ENCODE measurements around the gene ALG14. TPM values are rescaled to one million over a fixed set of nuclear protein-coding genes. Genes with fewer than 3 reads are reported as not detected.

ALG14 gene
- total and polyA plus RNA-seq, 2 donors (not counting 3 experiments of a cell fraction or from before 2014, with no cell fraction given) = 2.6 to 8.6 TPM

- Histone ChIP-seq H3K9me1 (replicated peaks; ENCODE audit: control insufficient read depth, extremely low read depth, insufficient read depth, low read length) (peaks cover 3% of the 10 kb centered on the region), H3K4me3 (replicated peaks in 1 of 3; ENCODE audit: insufficient read depth in 1 of 3, low read depth in 1 of 3, low read length in 3 of 3) (no peak overlapping the region), H4K20me1 (replicated peaks; ENCODE audit: control insufficient read depth, extremely low read depth, insufficient read depth, low read length) (no peaks in the 10 kb centered on the region), H3K27ac (ENCODE audit: insufficient read depth, low read depth, low read length) (no peak overlapping the region), H3K9ac (replicated peaks; ENCODE audit: extremely low read depth, insufficient read depth, low read length) (no peak overlapping the region), H3K36me3 (ENCODE audit: control insufficient read depth in 2 of 2, extremely low read depth in 1 of 2, insufficient read depth in 2 of 2, low read length in 2 of 2) (no peaks in the 10 kb centered on the region), H3K27me3 (ENCODE audit: control insufficient read depth in 2 of 2, insufficient read depth in 2 of 2, low read length in 2 of 2) (no peaks in the 10 kb centered on the region), H2AFZ (ENCODE audit: low read depth, low read length) (no peak overlapping the region), H3K4me1 (ENCODE audit: control insufficient read depth, extremely low read depth, insufficient read depth, low read length) (peaks cover 23% of the 10 kb centered on the region), H3K9me3 (replicated peaks; ENCODE audit: control insufficient read depth, insufficient read depth, low read length) (no peaks in the 10 kb centered on the region), H3K79me2 (ENCODE audit: control insufficient read depth, insufficient read depth, low read length) (no peaks in the 10 kb centered on the region), H3K4me2 (ENCODE audit: insufficient read depth, low read length) (no peak overlapping the region)
- TF ChIP-seq, protein P1, sequence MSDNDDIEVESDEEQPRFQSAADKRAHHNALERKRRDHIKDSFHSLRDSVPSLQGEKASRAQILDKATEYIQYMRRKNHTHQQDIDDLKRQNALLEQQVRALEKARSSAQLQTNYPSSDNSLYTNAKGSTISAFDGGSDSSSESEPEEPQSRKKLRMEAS (IDR thresholded peaks at IDR 0.05; ENCODE audit: insufficient read depth, insufficient read length) = no peak
- TF ChIP-seq MYC (IDR thresholded peaks at IDR 0.05; ENCODE audit: low read depth, low read length) (no peak), JUN (IDR thresholded peaks at IDR 0.05; ENCODE audit: borderline replicate concordance, insufficient read depth, insufficient read length, low read depth) (no peak), CTCF (IDR thresholded peaks at IDR 0.05; ENCODE audit: extremely low read depth in 1 of 2, insufficient read depth in 1 of 2, low read depth in 1 of 2, low read length in 2 of 2) (no peak), POLR2AphosphoS5 (IDR thresholded peaks at IDR 0.05; ENCODE audit: insufficient read depth, low read depth, low read length) (no peak)
- dilution Hi-C loops (cut with MboI; ENCODE audit: extremely low pct_ligation_motif_present, low sequenced_read_pairs) = no loop called here
- DNase-seq (ENCODE audit: low read depth, low spot score) (peak; percentile 53), FAIRE-seq (no peak)
- BruUV-seq (replicated peaks) = no TSS peak
- ChIA-PET POLR2A (no interaction called here), CTCF (no interaction called here)
- intact Hi-C loops (cut with micrococcal nuclease) = loop anchor here (2.0 kb wide), 1 partner anchor 19 kb away; no protein-coding TSS in a partner anchor
Observed at GRCh38 chr1:94955767-94956632, 116.8 kb downstream of the ALG14 start.

All from endothelial cell of umbilical vein (primary cell).